Activated CD8-positive, alpha-beta memory T cell treated with anti-CD3 and anti-CD28 coated beads, Interleukin-2, amount 50 U/mL, for 48 hours (primary cell): ENCODE results near the gene PPP2R2C.
A peak's percentile ranks its signal among the peaks of the same experiment; 100 is the strongest.

ENCODE experiments used
- DNase-seq: peaks from one replicate; pipeline ENCODE4 v3.0.0-alpha.2; 2020

The PPP2R2C gene

GRCh38 chr4:6324461-6324998, 147.9 kb downstream of the PPP2R2C start:
- no peak for DNase-seq

- no peak for DNase-seq
These were observed 149.4 kb downstream of the PPP2R2C start for GRCh38 chr4:6322761-6323566.

- no peak for DNase-seq
These were observed 150.2 kb downstream of the PPP2R2C start for GRCh38 chr4:6322067-6322760.

GRCh38 chr4:6321361-6321760, 151.1 kb downstream of the PPP2R2C start:
- no peak for DNase-seq

GRCh38 chr4:6320663-6321062, 151.8 kb downstream of the PPP2R2C start:
- no peak for DNase-seq

GRCh38 chr4:6319530-6320150, 152.8 kb downstream of the PPP2R2C start:
- DNase-seq = no peak

GRCh38 chr4:6318206-6318605, 154.2 kb downstream of the PPP2R2C start:
- no peak for DNase-seq

- no peak for DNase-seq
These were observed 155.9 kb downstream of the PPP2R2C start for GRCh38 chr4:6316461-6317003.

GRCh38 chr4:6313216-6313615, 159.2 kb downstream of the PPP2R2C start:
- no peak for DNase-seq

GRCh38 chr4:6309777-6310176, 162.6 kb downstream of the PPP2R2C start:
- no peak for DNase-seq

- DNase-seq = peak; percentile 58
These were observed 163.3 kb downstream of the PPP2R2C start for GRCh38 chr4:6308899-6309643.

- no peak for DNase-seq
These were observed 164.5 kb downstream of the PPP2R2C start for GRCh38 chr4:6307891-6308290.

- DNase-seq = no peak
These were observed 165.2 kb downstream of the PPP2R2C start for GRCh38 chr4:6307230-6307629.

- DNase-seq = no peak
These were observed 166.1 kb downstream of the PPP2R2C start for GRCh38 chr4:6306299-6306698.

GRCh38 chr4:6303943-6304342, 168.5 kb downstream of the PPP2R2C start:
- no peak for DNase-seq

GRCh38 chr4:6302869-6303268, 169.5 kb downstream of the PPP2R2C start:
- DNase-seq = no peak

- no peak for DNase-seq
These were observed 170.5 kb downstream of the PPP2R2C start for GRCh38 chr4:6301732-6302442.

- DNase-seq = no peak
These were observed 171.2 kb downstream of the PPP2R2C start for GRCh38 chr4:6301051-6301731.

- DNase-seq = no peak
These were observed 172.1 kb downstream of the PPP2R2C start for GRCh38 chr4:6300359-6300758.

GRCh38 chr4:6299875-6300274, 172.5 kb downstream of the PPP2R2C start:
- DNase-seq = no peak

- no peak for DNase-seq
These were observed 173.6 kb downstream of the PPP2R2C start for GRCh38 chr4:6298852-6299251.
